HCT116 (cell line): ENCODE measurements around the gene GPD1L. TPM values are rescaled to one million over a fixed set of nuclear protein-coding genes. Genes with fewer than 3 reads are reported as not detected.

Experiments
- ATAC-seq: fragments of 200-7000 bp; cut with Tn5 transposase; 2 replicates; pipeline ENCODE4 v1.9.1; 2020; ENCODE audit warnings: mild to moderate bottlenecking, moderate library complexity
- BruUV-seq: library from RNA; stranded (reverse); fragments of 400-500 nt; replicated peaks from 2 replicates; lab custom pipeline; 2021; lab: Mats Ljungman, UMichigan
- CTCF ChIA-PET: fragments of 300-600 bp; sonication (Branson Sonifier 250); formaldehyde crosslinking; loops from one replicate; lab custom pipeline; 2021; ENCODE audit warnings: antibody characterized with exemption; lab: Charles Lee
- POLR2A ChIA-PET: fragments of 300-600, 350-600 bp; sonication (Branson Sonifier 250); formaldehyde crosslinking; loops from one replicate; lab custom pipeline; 2021; ENCODE audit warnings: antibody characterized with exemption; lab: Charles Lee
- RAD21 ChIA-PET, 2 experiments: fragments of 300-600 bp; sonication (Branson Sonifier 250); formaldehyde crosslinking; loops; one replicate each; lab custom pipeline; 2023; ENCODE audit warnings: low total read pairs in 2 of 2; ENCODE audit not compliant: uncharacterized antibody in 2 of 2, unreplicated experiment in 2 of 2, low non-redundant PET in 1 of 2; lab: Charles Lee
- DNase-seq: peaks from one replicate; pipeline ENCODE4 v3.0.0-alpha.2; 2010; ENCODE audit warnings: low read depth, low spot score
- H2AFZ ChIP-seq: fragments of 200-600 bp; shearing (Covaris generic), sonication (generic); 2 replicates; pipeline ENCODE4 v1.6.1; 2017; ENCODE audit warnings: low read depth, mixed run types, mixed read lengths, antibody characterized with exemption, low read length; ENCODE audit not compliant: poor library complexity, severe bottlenecking
- H3K27ac ChIP-seq: 2 replicates; pipeline ENCODE4 v1.5.1; 2012; ENCODE audit warnings: low read depth, low read length
- H3K27me3 ChIP-seq: fragments of 200-600 bp; sonication (generic); 2 replicates; pipeline ENCODE4 v1.6.1; 2016; ENCODE audit warnings: mixed run types, low read length, mixed read lengths; ENCODE audit not compliant: insufficient read depth
- H3K36me3 ChIP-seq, 2 experiments: fragments of 200-500 bp in 1 of 2; fragments of 200-600 bp in 1 of 2; sonication (Bioruptor generic) in 1 of 2; sonication (generic) in 1 of 2; 2 replicates each; pipeline versions ENCODE4 v1.5.1 to v1.6.1; 2014 to 2016; ENCODE audit warnings: low read length in 2 of 2, inconsistent platforms in 1 of 2, mixed read lengths in 1 of 2, mixed run types in 1 of 2; ENCODE audit not compliant: insufficient read depth in 2 of 2, control insufficient read depth in 1 of 2
- H3K4me1 ChIP-seq, 2 experiments: fragments of 200-600 bp in 1 of 2; sonication (generic) in 1 of 2; 2 replicates each; pipeline versions ENCODE4 v1.5.1 to v1.6.1; 2012 to 2017; ENCODE audit warnings: low read length in 2 of 2, inconsistent platforms in 1 of 2, mild to moderate bottlenecking in 1 of 2, mixed read lengths in 1 of 2, mixed run types in 1 of 2, moderate library complexity in 1 of 2; ENCODE audit not compliant: insufficient read depth in 2 of 2, control insufficient read depth in 1 of 2
- H3K4me2 ChIP-seq: fragments of 200-600 bp; sonication (generic); 2 replicates; pipeline ENCODE4 v1.6.1; 2017; ENCODE audit warnings: mixed run types, low read length, mixed read lengths
- H3K4me3 ChIP-seq, 2 experiments: fragments of 200-600 bp in 1 of 2; sonication (generic) in 1 of 2; replicated peaks in 1 of 2; 2 replicates each; pipeline ENCODE4 v1.5.1; 2011 to 2016; ENCODE audit warnings: low read length in 2 of 2, control low read depth in 1 of 2, low read depth in 1 of 2, mild to moderate bottlenecking in 1 of 2, mixed read lengths in 1 of 2, mixed run types in 1 of 2
- H3K79me2 ChIP-seq: fragments of 200-600 bp; sonication (generic); 2 replicates; pipeline ENCODE4 v1.6.1; 2017; ENCODE audit warnings: mild to moderate bottlenecking, mixed run types, low read length, moderate library complexity, mixed read lengths; ENCODE audit not compliant: insufficient read depth
- H3K9ac ChIP-seq: fragments of 200-600 bp; sonication (generic); 2 replicates; pipeline ENCODE4 v1.6.1; 2016; ENCODE audit warnings: low read length, mixed read lengths
- H3K9me2 ChIP-seq: fragments of 200-600 bp; sonication (generic), shearing (Covaris generic); 2 replicates; pipeline ENCODE4 v1.6.1; 2017; ENCODE audit warnings: mixed run types, mild to moderate bottlenecking, moderate library complexity; ENCODE audit not compliant: insufficient read depth
- H3K9me3 ChIP-seq, 2 experiments: fragments of 200-500 bp in 1 of 2; fragments of 200-600 bp in 1 of 2; sonication (Bioruptor generic) in 1 of 2; sonication (generic) in 1 of 2; 2 replicates each; pipeline ENCODE4 v1.6.1; 2014 to 2017; ENCODE audit warnings: low read length in 2 of 2, mixed read lengths in 2 of 2, inconsistent platforms in 1 of 2, low read depth in 1 of 2, mild to moderate bottlenecking in 1 of 2, mixed run types in 1 of 2, moderate library complexity in 1 of 2; ENCODE audit not compliant: control insufficient read depth in 1 of 2, insufficient read depth in 1 of 2
- H4K20me1 ChIP-seq: fragments of 200-600 bp; sonication (generic), shearing (Covaris generic); 2 replicates; pipeline ENCODE4 v1.6.1; 2017; ENCODE audit warnings: mixed run types, mild to moderate bottlenecking, moderate library complexity; ENCODE audit not compliant: insufficient read depth
- ELF1 ChIP-seq: IDR thresholded peaks from 2 replicates; pipeline ENCODE4 v1.6.1; 2012; ENCODE audit warnings: low read depth, borderline replicate concordance
- EZH2phosphoT487 ChIP-seq: fragments of 200-600 bp; IDR thresholded peaks from 2 replicates; pipeline ENCODE4 v1.6.1; 2018; ENCODE audit warnings: antibody characterized with exemption, borderline replicate concordance
- POLR2A ChIP-seq: IDR thresholded peaks from 2 replicates; pipeline ENCODE4 v1.7.0; 2011; ENCODE audit warnings: borderline replicate concordance; ENCODE audit not compliant: insufficient read depth, insufficient read length; ENCODE audit errors: extremely low read depth
- RAD21 ChIP-seq: IDR thresholded peaks from 2 replicates; pipeline ENCODE4 v1.6.1; 2012; ENCODE audit warnings: low read depth, mild to moderate bottlenecking
- SIN3A ChIP-seq: IDR thresholded peaks from 2 replicates; pipeline ENCODE4 v1.6.1; 2012; ENCODE audit warnings: low read depth
- SP1 ChIP-seq: IDR thresholded peaks from 2 replicates; pipeline ENCODE4 v1.6.1; 2012; ENCODE audit warnings: low read depth
- SRF ChIP-seq: IDR thresholded peaks from 2 replicates; pipeline ENCODE4 v1.6.1; 2012; ENCODE audit warnings: low read depth
- YY1 ChIP-seq: IDR thresholded peaks from 2 replicates; pipeline ENCODE4 v1.6.1; 2011; ENCODE audit warnings: low read length, low read depth, moderate library complexity, mild to moderate bottlenecking; ENCODE audit not compliant: insufficient replicate concordance; ENCODE audit errors: extremely low read depth
- ZFX ChIP-seq: fragments of 450-650 bp; IDR thresholded peaks from 2 replicates; pipeline ENCODE4 v1.6.1; 2017
- intact Hi-C: fragments of 100-400 bp; cut with micrococcal nuclease; formaldehyde crosslinking; loops from 2 replicates; pipeline ENCODE4 v1.10.0; 2022
- total RNA-seq: library from RNA; stranded (reverse); gene quantifications from one replicate; pipeline ENCODE4 v1.2.1, GENCODE V29; 2021; ENCODE audit not compliant: unreplicated experiment
- TF ChIP-seq, protein P1 (sequence below): IDR thresholded peaks from 2 replicates; pipeline ENCODE4 v1.6.1; 2012
- TF ChIP-seq, protein P2 (sequence below): IDR thresholded peaks from 2 replicates; pipeline ENCODE4 v1.6.1; 2011; ENCODE audit warnings: mild to moderate bottlenecking, low read length, moderate library complexity; ENCODE audit not compliant: insufficient replicate concordance; ENCODE audit errors: extremely low read depth

Gene GPD1L
- total RNA-seq, 1 experiment from 2014 or later: 21.9 TPM

DNA sequence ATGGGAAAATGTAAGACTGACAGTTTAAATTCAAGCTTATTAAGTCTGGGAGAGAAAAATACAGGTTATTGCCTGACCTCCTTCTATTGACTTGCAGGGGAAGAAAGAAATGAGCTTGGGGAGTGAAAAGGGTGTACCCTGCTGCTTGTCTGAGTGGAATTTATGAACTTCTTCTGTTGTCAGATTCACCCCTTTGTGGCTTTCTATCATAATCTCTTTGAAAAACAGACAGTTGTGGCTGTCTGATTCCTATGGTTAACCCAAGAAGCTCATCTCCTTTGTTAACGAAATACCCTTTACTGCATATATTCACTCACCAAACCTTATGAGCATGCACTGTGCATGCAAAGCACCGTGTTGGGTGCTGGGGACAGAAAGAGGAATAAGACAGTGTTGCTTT lies 22.5 kb downstream of the GPD1L start:
- Histone ChIP-seq H3K4me2 (no peak overlapping the region), H3K4me3 (no peak overlapping the region), H3K27ac (no peak overlapping the region), H3K4me1 (no peaks in the 10 kb centered on the region), H2AFZ (no peak overlapping the region), H3K9ac (no peak overlapping the region), H4K20me1 (no peaks in the 10 kb centered on the region), H3K27me3 (no peaks in the 10 kb centered on the region), H3K9me2 (no peaks in the 10 kb centered on the region; the same call in 1 of the 2 replicates), H3K79me2 (no peaks in the 10 kb centered on the region), H3K9me3 (no peaks in the 10 kb centered on the region), H3K36me3 (no peaks in the 10 kb centered on the region)
- intact Hi-C loops: no loop called here
- ATAC-seq (no peak), DNase-seq (no peak)
- no TSS peak for BruUV-seq
- ChIA-PET POLR2A (no interaction called here), RAD21 (no interaction called here), CTCF (interaction anchor here (1.8 kb wide), 1 partner anchor 15 kb away, joined by 6 read pairs; no protein-coding TSS in a partner anchor)
- no peak for TF ChIP-seq SP1
- no peak for TF ChIP-seq SIN3A
- TF ChIP-seq YY1: no peak
- TF ChIP-seq SRF: no peak
- TF ChIP-seq, protein P1, sequence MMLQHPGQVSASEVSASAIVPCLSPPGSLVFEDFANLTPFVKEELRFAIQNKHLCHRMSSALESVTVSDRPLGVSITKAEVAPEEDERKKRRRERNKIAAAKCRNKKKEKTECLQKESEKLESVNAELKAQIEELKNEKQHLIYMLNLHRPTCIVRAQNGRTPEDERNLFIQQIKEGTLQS: no peak
- TF ChIP-seq ELF1: no peak
- no peak for TF ChIP-seq EZH2phosphoT487
- TF ChIP-seq, protein P2, sequence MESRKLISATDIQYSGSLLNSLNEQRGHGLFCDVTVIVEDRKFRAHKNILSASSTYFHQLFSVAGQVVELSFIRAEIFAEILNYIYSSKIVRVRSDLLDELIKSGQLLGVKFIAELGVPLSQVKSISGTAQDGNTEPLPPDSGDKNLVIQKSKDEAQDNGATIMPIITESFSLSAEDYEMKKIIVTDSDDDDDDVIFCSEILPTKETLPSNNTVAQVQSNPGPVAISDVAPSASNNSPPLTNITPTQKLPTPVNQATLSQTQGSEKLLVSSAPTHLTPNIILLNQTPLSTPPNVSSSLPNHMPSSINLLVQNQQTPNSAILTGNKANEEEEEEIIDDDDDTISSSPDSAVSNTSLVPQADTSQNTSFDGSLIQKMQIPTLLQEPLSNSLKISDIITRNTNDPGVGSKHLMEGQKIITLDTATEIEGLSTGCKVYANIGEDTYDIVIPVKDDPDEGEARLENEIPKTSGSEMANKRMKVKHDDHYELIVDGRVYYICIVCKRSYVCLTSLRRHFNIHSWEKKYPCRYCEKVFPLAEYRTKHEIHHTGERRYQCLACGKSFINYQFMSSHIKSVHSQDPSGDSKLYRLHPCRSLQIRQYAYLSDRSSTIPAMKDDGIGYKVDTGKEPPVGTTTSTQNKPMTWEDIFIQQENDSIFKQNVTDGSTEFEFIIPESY: no peak
- no peak for TF ChIP-seq ZFX
- TF ChIP-seq POLR2A: no peak
- no peak for TF ChIP-seq RAD21
